GM20431 (cell line): ENCODE results near the gene THOP1.
"Not testable (repeated sequence)": the region's sequence is repeated elsewhere in the genome, so short reads cannot be mapped to it uniquely, and the experiment has no call there.

Experiments used
- in situ Hi-C: fragments of 300-500 bp; cut with MseI, MboI; formaldehyde crosslinking; loops from one replicate; pipeline ENCODE4 v1.15.0; 2020; ENCODE audit warnings: low sequenced_read_pairs; ENCODE audit not compliant: unreplicated experiment

Gene THOP1

GRCh38 chr19:2779121-2779740, 6.1 kb upstream of the THOP1 start:
- in situ Hi-C loops = no loop called here

GRCh38 chr19:2780284-2780683, 5.0 kb upstream of the THOP1 start:
- in situ Hi-C loops = no loop called here

- in situ Hi-C loops = no loop called here
Measured at GRCh38 chr19:2782329-2782935, 2.9 kb upstream of the THOP1 start.

DNA sequence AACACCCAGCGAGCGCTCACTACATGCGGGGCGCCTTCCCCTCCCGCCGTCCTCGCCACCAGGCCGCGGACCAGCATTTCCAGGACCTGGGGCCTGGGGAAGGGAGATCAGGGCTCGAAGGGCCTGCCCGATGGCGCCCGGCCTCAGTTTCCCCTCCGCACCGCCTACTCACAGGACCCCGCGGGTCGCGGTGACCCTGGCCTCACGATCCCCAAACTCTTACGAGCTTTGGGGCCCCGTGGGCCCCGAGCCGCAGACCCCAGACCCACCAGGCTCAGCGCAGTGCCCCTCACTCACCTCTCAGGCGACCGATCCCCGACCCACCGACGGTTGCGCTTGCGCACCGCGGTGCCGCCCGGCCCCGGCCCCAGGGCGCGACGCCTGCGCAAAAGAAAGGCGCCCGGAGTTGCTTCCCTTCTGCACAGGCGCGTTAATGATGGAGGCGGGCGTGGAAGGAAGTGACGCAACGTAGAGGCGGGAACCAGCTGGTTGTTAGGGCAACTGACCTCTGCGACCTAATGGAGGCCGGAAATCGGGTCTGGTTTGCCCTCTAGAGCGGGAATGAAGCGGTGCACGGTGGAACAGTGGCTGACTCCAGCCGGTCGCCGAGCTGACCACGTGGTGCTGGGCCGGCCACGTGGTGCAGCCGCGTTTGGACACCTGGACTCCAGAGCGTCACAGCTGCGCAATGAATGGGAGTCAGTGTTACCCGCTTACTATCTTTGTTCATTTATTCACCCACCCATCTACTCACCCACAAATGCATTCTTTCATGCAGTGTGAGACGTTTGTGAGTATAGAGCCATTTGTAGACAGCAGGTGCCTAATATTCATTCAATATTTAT, 2.1 kb upstream of the THOP1 start, which contains the start of gene SGTA:
TSS of gene SGTA (minus strand) at position 338 of the 845 bp plus-strand sequence. CDS start 14,205 bp downstream, outside the sequence.
- in situ Hi-C loops = no loop called here

- in situ Hi-C loops = no loop called here
Measured at GRCh38 chr19:2783781-2784145, 1.5 kb upstream of the THOP1 start.

DNA sequence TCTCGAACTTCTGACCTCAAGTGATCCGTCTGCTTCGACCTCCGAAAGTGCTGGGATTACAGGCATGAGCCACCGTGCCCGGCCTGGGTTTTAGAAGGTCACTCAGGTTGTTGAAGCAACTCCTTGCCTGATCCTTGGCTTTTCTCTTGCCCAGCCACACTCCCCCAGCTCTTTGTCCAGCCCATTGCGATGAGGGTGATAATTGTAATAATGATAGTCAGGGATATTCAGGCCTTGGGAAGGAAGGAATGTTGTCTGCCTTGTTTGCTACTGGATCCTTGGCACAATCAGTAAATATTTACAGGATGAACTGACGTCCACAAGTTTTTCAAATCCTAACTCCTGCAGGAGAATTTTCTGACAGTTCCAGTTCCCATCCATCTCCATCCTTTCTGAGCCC, 1.8 kb downstream of the THOP1 start:
- in situ Hi-C loops = no loop called here

GRCh38 chr19:2788237-2788636, 2.9 kb downstream of the THOP1 start:
- in situ Hi-C loops = no loop called here

GRCh38 chr19:2790194-2790556, 4.9 kb downstream of the THOP1 start:
- in situ Hi-C loops = no loop called here

DNA sequence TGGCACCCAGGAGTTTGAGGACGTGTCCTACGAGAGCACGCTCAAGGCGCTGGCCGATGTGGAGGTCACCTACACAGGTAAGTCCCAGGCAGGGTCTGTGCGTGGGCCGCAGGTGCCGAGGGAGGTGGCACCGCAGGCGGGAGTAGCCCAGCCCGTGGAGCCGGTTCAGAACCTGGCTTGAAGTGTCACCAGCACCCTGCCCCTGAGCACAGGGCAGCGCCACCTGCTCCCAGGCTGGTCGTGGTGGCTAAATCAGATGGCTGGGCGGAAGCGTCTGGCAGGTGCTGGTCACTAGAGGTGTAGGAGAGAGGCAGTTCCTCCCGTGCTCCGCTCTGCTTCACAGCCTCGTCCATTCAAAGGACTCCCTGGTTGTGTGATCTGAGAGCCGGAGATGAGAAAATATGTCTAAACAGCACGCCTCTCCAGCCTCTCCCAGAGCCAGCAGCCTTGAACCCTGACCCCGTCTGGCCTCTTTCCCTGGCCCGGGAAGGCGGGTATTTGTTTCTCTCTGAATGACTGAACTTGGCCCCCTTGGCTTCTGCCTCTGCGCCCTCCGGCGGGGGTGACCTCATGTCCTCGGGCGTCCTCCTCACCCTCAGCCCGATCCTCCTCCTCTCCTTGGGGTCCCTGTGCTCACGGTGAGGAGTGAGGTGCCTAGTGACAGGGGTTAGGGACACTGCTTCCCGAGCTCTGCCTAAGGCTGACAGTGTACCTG, 5.4 kb downstream of the THOP1 start:
- in situ Hi-C loops = no loop called here

DNA sequence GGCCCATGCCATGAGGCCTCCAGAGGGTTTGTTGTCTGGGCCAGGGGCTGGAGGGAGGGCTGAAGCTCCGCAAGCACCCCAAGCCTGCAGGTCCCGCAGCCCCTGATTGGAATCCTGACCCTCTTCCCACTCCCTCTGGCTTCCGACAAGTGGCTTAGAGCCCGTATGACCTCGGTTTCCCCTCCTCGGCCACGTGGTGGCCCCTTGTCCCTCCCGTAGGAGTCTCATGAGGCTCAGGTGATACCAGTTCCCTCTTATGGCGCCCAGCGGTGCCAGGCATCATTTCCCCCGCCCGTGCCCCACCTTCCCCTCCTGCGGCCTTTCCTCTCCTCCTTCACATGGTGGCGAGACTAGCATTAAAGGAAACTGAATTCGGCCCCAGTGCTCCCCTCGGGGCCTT, 6.1 kb downstream of the THOP1 start:
- in situ Hi-C loops = no loop called here

DNA sequence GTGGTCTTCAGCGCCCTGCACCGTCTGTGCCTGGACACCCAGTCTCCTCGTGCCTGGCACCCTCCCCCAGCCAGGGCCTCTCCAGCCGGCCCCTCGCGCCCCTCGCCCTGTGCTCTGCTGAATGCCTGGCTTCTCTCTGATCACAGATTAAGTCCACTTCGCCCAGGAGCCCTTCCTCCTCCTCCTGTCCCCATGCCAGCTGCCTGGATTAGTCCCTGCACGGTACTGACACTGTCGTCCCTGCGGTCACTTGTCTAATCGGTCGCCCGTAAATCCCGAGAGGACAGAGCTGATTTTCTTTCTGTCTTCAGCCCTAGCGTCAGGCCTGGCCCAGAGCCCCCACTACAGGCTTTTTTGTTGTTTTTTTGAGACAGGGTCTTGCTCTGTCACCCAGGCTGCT, 6.6 kb downstream of the THOP1 start:
- in situ Hi-C loops = no loop called here

DNA sequence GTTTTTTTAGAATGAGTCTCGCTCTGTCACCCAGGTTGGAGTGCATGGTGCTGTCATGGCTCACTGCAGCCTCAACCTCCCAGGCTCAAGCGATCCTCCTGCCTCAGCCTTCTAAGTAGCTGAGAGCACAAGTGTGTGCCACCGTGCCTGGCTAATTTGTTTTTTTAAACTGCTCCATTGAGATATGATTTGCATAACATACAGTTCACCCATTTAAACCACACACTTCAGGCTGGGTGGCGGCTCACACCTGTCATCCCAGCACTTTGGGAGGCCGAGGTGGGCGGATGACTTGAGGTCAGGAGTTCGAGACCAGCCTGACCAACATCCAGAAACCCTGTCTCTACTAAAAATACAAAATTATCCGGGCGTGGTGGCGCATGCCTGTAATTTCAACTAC, 7.4 kb downstream of the THOP1 start:
- in situ Hi-C loops = not testable (repeated sequence)

GRCh38 chr19:2793126-2793525, 7.8 kb downstream of the THOP1 start:
- in situ Hi-C loops = no loop called here

GRCh38 chr19:2793577-2793976, 8.3 kb downstream of the THOP1 start:
- in situ Hi-C loops = no loop called here

DNA sequence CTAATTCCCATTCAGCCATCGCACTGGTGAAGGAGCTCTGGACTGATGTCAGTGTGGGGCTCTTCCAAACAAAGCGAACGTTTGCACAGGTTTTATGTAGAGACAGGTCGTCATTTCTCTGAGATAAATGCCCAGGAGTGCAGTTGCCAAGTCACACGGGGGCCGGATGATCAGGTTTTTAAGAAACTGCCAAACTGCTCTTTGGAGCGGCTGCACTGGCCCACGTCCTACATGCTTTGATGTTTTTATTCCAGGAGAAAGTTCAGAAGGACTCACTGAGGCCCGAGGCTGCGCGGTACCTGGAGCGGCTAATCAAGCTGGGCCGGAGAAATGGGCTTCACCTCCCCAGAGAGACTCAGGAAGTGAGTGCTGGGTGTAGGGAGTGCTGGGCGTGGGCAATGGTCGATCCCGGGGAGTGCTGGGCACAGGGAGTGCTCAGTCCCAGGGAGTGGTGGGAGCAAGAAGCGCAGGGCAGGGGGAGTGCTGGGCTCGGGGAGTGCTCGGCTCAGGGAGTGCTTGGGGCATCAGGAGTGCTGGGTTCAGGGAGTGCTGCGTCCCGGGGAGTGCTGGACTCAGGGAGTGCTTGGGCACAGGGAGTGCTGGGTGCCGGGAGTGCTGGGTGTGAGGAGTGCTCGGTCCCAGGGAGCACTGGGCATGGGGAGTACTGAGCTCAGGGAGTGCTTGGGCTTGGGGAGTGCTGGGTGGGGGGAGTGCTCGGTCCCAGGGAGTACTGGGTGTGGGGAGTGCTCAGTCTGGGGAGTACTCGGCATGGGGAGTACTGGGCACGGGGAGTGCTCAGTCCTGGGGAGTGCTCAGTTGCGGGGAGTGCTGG, 10.7 kb downstream of the THOP1 start:
- in situ Hi-C loops = no loop called here

- in situ Hi-C loops = no loop called here
Measured at GRCh38 chr19:2796659-2797266, 11.5 kb downstream of the THOP1 start.

GRCh38 chr19:2797280-2797679, 12.0 kb downstream of the THOP1 start:
- in situ Hi-C loops = no loop called here

GRCh38 chr19:2798158-2798685, 12.9 kb downstream of the THOP1 start:
- in situ Hi-C loops = no loop called here

DNA sequence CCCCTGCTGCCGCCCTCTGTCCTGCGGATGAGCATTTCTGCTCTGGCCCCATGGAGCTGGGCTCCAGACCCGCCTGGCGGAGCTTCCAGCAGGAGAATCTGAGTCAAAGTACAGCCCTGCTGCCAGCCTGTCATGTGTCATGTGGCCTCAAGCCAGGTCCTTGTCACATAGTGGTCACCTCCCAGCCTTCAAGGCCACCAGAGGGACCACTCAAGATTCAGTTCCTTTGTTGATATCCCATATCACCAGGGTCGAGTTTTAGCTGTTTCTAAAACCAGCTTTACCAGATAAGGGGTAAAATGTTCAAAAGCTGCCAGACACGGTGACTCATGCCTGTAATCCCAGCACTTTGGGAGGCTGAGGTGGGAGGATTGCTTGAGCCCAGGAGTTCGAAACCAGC, 13.4 kb downstream of the THOP1 start:
- in situ Hi-C loops = no loop called here
